Measurements from ENCODE around the gene DOC2B.
"Not testable (repeated sequence)": the region's sequence is repeated elsewhere in the genome, so short reads cannot be mapped to it uniquely, and the experiment has no call there.

DOC2B gene

DNA sequence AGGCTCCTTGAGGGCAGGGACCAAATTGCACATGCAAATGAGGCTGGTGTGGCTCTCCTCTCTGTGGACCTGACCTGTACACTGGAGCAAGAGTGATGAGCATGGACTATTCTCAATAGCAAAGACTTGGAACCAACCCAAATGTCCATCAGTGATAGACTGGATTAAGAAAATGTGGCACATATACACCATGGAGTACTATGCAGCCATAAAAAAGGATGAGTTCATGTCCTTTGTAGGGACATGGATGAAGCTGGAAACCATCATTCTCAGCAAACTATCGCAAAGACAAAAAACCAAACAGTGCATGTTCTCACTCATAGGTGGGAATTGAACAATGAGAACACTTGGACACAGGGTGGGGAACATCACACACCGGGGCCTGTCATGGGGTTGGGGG is 43.1 kb upstream of the DOC2B start:
- H3K27ac ChIP-seq (ENCODE audit: low read depth, low read length); H3K79me2 ChIP-seq (ENCODE audit: control insufficient read depth, insufficient read depth, low read length, poor library complexity); H4K91ac ChIP-seq (ENCODE audit: low read depth, low read length); H3K9me3 ChIP-seq (ENCODE audit: insufficient read depth, low read depth, low read length); H2BK5ac ChIP-seq (ENCODE audit: low read depth, low read length, poor library complexity); H3K18ac ChIP-seq (ENCODE audit: low read length); H3K4me2 ChIP-seq (ENCODE audit: low read length); H3K23ac ChIP-seq (ENCODE audit: low read length); H2BK120ac ChIP-seq (ENCODE audit: insufficient read depth, low read length, poor library complexity); H3K9ac ChIP-seq (ENCODE audit: low read length); H3K36me3 ChIP-seq (ENCODE audit: control insufficient read depth in 1 of 2, insufficient read depth in 2 of 2, low read length in 2 of 2); H3K4ac ChIP-seq (ENCODE audit: low read depth, low read length); H2AFZ ChIP-seq (ENCODE audit: insufficient read depth, low read length, poor library complexity); H3K79me1 ChIP-seq (ENCODE audit: low read length); H4K12ac ChIP-seq (ENCODE audit: low read depth, low read length); H3K27me3 ChIP-seq (ENCODE audit: insufficient read depth, low read length); H3K4me1 ChIP-seq (ENCODE audit: control insufficient read depth in 1 of 2, insufficient read depth in 2 of 2, low read length in 2 of 2); H2AK5ac ChIP-seq (ENCODE audit: low read length); H3K14ac ChIP-seq (ENCODE audit: low read length); H2BK12ac ChIP-seq (ENCODE audit: low read length); DNase-seq; H3K4me3 ChIP-seq (ENCODE audit: low read depth, low read length); H4K8ac ChIP-seq (ENCODE audit: low read depth, low read length): not testable (repeated sequence)
- WGBS (ENCODE audit: extremely low coverage, insufficient coverage, insufficient read length): no CpG with 5 or more reads among the region's 2 CpGs

DNA sequence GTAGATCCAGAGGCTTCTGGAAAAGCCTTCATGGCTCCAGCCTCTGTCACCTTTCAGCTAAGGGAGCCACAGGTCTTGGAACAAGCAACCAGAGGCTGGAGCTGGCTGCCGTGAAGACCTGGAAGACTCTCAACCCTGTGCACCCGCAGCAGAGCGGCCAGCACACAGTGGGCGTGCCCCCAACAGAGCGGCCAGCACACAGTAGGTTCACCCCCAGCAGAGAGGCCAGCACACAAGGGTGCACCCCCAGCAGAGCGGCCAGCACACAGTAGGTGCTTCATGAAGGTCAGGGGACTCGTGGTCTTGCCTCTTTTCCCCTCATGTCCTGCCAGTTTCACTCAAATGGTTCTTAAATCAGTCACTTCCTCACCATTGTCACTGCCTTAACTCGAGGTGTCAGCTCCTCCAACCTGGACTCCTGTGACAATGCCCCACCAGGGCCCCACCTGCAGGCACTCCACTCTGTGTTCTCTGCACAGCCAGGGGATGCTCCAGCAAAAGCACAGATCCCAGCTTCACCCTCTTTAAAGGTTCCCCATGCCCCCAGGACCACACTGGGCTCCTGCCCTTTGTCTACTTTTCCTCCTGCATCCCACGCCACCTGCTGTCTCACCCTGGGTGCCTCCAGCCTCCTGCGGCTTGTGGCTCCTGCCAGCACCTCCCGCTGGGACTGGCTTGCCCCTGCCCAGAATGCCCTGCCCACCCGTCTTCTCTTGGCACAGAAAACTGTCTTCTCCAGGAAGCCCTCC is 42.4 kb upstream of the DOC2B start:
- Histone ChIP-seq H3K36me3 (ENCODE audit: control insufficient read depth in 1 of 2, insufficient read depth in 2 of 2, low read length in 2 of 2) (no peaks in the 10 kb centered on the region), H3K79me1 (ENCODE audit: low read length) (no peaks in the 10 kb centered on the region), H2BK5ac (ENCODE audit: low read depth, low read length, poor library complexity) (no peak overlapping the region), H3K23ac (ENCODE audit: low read length) (no peak overlapping the region), H2BK120ac (ENCODE audit: insufficient read depth, low read length, poor library complexity) (no peak overlapping the region), H3K9me3 (ENCODE audit: insufficient read depth, low read depth, low read length) (peaks cover 3% of the 10 kb centered on the region), H4K91ac (ENCODE audit: low read depth, low read length) (no peak overlapping the region), H3K4me2 (ENCODE audit: low read length) (no peak overlapping the region), H3K79me2 (ENCODE audit: control insufficient read depth, insufficient read depth, low read length, poor library complexity) (no peaks in the 10 kb centered on the region), H2AFZ (ENCODE audit: insufficient read depth, low read length, poor library complexity) (no peak overlapping the region), H4K8ac (ENCODE audit: low read depth, low read length) (no peak overlapping the region), H3K9ac (ENCODE audit: low read length) (no peak overlapping the region), H3K27me3 (ENCODE audit: insufficient read depth, low read length) (no peaks in the 10 kb centered on the region), H3K4me1 (ENCODE audit: control insufficient read depth in 1 of 2, insufficient read depth in 2 of 2, low read length in 2 of 2) (no peaks in the 10 kb centered on the region), H3K4me3 (ENCODE audit: low read depth, low read length) (no peak overlapping the region), H3K4ac (ENCODE audit: low read depth, low read length) (no peak overlapping the region), H3K27ac (ENCODE audit: low read depth, low read length) (no peak overlapping the region), H4K12ac (ENCODE audit: low read depth, low read length) (no peak overlapping the region), H2BK12ac (ENCODE audit: low read length) (no peak overlapping the region), H3K14ac (ENCODE audit: low read length) (no peak overlapping the region), H3K18ac (ENCODE audit: low read length) (no peak overlapping the region), H2AK5ac (ENCODE audit: low read length) (no peak overlapping the region)
- DNase-seq: no peak
- WGBS (ENCODE audit: extremely low coverage, insufficient coverage, insufficient read length): no CpG with 5 or more reads among the region's 12 CpGs

DNA sequence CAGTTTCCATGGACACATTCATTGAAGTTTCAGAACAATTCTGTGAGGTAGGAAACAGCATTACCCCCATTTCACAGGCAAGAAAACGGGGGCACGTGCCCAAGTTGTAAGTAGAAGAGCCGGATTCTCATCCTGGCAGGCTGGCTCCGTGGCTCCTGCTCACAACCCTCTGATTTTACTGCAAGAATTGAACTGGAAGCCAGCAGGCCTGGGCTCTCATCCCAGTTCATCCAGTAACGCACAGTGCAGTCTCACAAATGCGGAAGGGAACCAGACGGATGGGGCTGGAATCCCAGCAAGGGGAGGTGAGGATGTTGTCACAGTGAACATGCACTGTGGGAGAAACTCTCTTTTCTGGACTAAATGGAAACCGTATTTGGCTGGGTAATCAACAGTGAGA is 40.7 kb upstream of the DOC2B start:
- no peaks in the 10 kb centered on the region for H3K79me2 ChIP-seq (ENCODE audit: control insufficient read depth, insufficient read depth, low read length, poor library complexity)
- H3K27ac ChIP-seq (ENCODE audit: low read depth, low read length): no peak overlapping the region
- no peak overlapping the region for H2AFZ ChIP-seq (ENCODE audit: insufficient read depth, low read length, poor library complexity)
- no peak overlapping the region for H3K4me2 ChIP-seq (ENCODE audit: low read length)
- no CpG with 5 or more reads among the region's 8 CpGs for WGBS (ENCODE audit: extremely low coverage, insufficient coverage, insufficient read length)
- no peak overlapping the region for H2BK120ac ChIP-seq (ENCODE audit: insufficient read depth, low read length, poor library complexity)
- H3K27me3 ChIP-seq (ENCODE audit: insufficient read depth, low read length): no peaks in the 10 kb centered on the region
- DNase-seq: no peak
- H3K4me1 ChIP-seq (ENCODE audit: control insufficient read depth in 1 of 2, insufficient read depth in 2 of 2, low read length in 2 of 2): no peaks in the 10 kb centered on the region
- no peak overlapping the region for H3K4me3 ChIP-seq (ENCODE audit: low read depth, low read length)
- no peak overlapping the region for H3K18ac ChIP-seq (ENCODE audit: low read length)
- H4K12ac ChIP-seq (ENCODE audit: low read depth, low read length): no peak overlapping the region
- no peak overlapping the region for H3K9ac ChIP-seq (ENCODE audit: low read length)
- H4K91ac ChIP-seq (ENCODE audit: low read depth, low read length): no peak overlapping the region
- no peaks in the 10 kb centered on the region for H3K36me3 ChIP-seq (ENCODE audit: control insufficient read depth in 1 of 2, insufficient read depth in 2 of 2, low read length in 2 of 2)
- H2BK5ac ChIP-seq (ENCODE audit: low read depth, low read length, poor library complexity): no peak overlapping the region
- no peak overlapping the region for H2BK12ac ChIP-seq (ENCODE audit: low read length)
- H3K4ac ChIP-seq (ENCODE audit: low read depth, low read length): no peak overlapping the region
- H2AK5ac ChIP-seq (ENCODE audit: low read length): no peak overlapping the region
- H3K23ac ChIP-seq (ENCODE audit: low read length): no peak overlapping the region
- no peak overlapping the region for H3K14ac ChIP-seq (ENCODE audit: low read length)
- peaks cover 3% of the 10 kb centered on the region for H3K9me3 ChIP-seq (ENCODE audit: insufficient read depth, low read depth, low read length)
- no peak overlapping the region for H4K8ac ChIP-seq (ENCODE audit: low read depth, low read length)
- no peaks in the 10 kb centered on the region for H3K79me1 ChIP-seq (ENCODE audit: low read length)

DNA sequence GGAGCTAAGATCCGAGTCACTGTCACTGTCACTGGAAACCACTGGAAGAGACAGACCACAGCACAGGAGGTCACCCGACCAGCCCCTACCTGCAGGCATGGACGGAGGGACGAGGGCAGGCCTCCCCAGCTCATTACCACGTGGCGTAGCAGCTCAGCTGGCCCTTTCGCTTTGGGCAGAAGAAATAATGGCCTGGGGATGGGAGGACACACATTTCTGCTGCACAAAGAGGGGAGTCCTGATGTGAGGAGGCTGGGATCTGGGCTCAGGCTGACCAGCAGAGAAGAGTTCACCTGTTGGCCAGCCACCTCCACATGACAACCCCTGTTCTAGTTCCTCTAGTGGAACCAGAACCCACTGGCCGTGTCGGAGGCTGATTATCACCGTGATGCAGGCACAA is 38.2 kb upstream of the DOC2B start:
- H3K4me3 ChIP-seq (ENCODE audit: low read depth, low read length): no peak overlapping the region
- H3K9ac ChIP-seq (ENCODE audit: low read length): no peak overlapping the region
- no CpG with 5 or more reads among the region's 10 CpGs for WGBS (ENCODE audit: extremely low coverage, insufficient coverage, insufficient read length)
- no peak overlapping the region for H3K27ac ChIP-seq (ENCODE audit: low read depth, low read length)
- DNase-seq: no peak
- H2AK5ac ChIP-seq (ENCODE audit: low read length): no peak overlapping the region
- H3K27me3 ChIP-seq (ENCODE audit: insufficient read depth, low read length): no peaks in the 10 kb centered on the region
- H3K4me1 ChIP-seq (ENCODE audit: control insufficient read depth in 1 of 2, insufficient read depth in 2 of 2, low read length in 2 of 2): peaks cover 4 to 10% of the 10 kb centered on the region in 2 experiments
- H3K79me1 ChIP-seq (ENCODE audit: low read length): peaks cover 12% of the 10 kb centered on the region
- H2BK12ac ChIP-seq (ENCODE audit: low read length): no peak overlapping the region
- no peak overlapping the region for H2BK5ac ChIP-seq (ENCODE audit: low read depth, low read length, poor library complexity)
- H3K79me2 ChIP-seq (ENCODE audit: control insufficient read depth, insufficient read depth, low read length, poor library complexity): peaks cover 3% of the 10 kb centered on the region
- H3K14ac ChIP-seq (ENCODE audit: low read length): no peak overlapping the region
- no peak overlapping the region for H2AFZ ChIP-seq (ENCODE audit: insufficient read depth, low read length, poor library complexity)
- no peak overlapping the region for H2BK120ac ChIP-seq (ENCODE audit: insufficient read depth, low read length, poor library complexity)
- no peak overlapping the region for H4K91ac ChIP-seq (ENCODE audit: low read depth, low read length)
- H4K8ac ChIP-seq (ENCODE audit: low read depth, low read length): no peak overlapping the region
- H3K36me3 ChIP-seq (ENCODE audit: control insufficient read depth in 1 of 2, insufficient read depth in 2 of 2, low read length in 2 of 2): no peaks in the 10 kb centered on the region
- H3K9me3 ChIP-seq (ENCODE audit: insufficient read depth, low read depth, low read length): peaks cover 3% of the 10 kb centered on the region
- H3K4me2 ChIP-seq (ENCODE audit: low read length): no peak overlapping the region
- no peak overlapping the region for H3K18ac ChIP-seq (ENCODE audit: low read length)
- no peak overlapping the region for H4K12ac ChIP-seq (ENCODE audit: low read depth, low read length)
- no peak overlapping the region for H3K23ac ChIP-seq (ENCODE audit: low read length)
- no peak overlapping the region for H3K4ac ChIP-seq (ENCODE audit: low read depth, low read length)
